KOPT-K1 (cell line): ENCODE measurements around the gene FGFBP1.

ENCODE experiments used
- H3K27ac ChIP-seq: fragments of 200-600 bp; sonication (generic); 2 replicates; pipeline ENCODE4 v1.5.1; 2016; ENCODE audit warnings: antibody characterized with exemption, mild to moderate bottlenecking, low read depth, low read length; ENCODE audit not compliant: poor library complexity, severe bottlenecking
- H3K36me3 ChIP-seq: fragments of 200-600 bp; sonication (generic); 2 replicates; pipeline ENCODE4 v1.5.1; 2017; ENCODE audit warnings: antibody characterized with exemption, mild to moderate bottlenecking, low read length, moderate library complexity; ENCODE audit not compliant: insufficient read depth
- H3K9me3 ChIP-seq: fragments of 200-600 bp; sonication (generic); 2 replicates; pipeline ENCODE4 v1.5.1; 2017; ENCODE audit warnings: antibody characterized with exemption, low read length, mild to moderate bottlenecking; ENCODE audit not compliant: insufficient read depth, poor library complexity, severe bottlenecking

The FGFBP1 gene

DNA sequence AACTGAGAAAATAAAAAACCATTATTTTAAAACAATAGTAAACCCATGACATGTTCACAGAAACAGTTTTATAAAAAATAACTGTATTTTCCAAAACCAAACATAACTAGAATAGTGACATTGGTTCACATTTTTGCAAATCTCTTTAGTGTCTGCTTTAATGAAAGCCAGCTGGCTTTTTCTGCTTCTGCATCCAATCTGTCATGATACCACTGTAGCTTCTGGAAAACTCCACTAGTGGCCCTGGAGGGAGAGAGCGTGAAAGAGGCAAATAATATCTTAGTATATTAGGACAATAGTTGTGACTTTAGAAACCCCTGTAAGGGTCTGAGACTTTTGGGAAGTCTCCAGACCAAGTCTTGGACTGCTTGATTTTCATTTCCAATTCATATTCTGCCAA is 31.1 kb downstream of the FGFBP1 start:
- H3K27ac ChIP-seq: no peak overlapping the region
- H3K9me3 ChIP-seq: no peaks in the 10 kb centered on the region
- H3K36me3 ChIP-seq: no peaks in the 10 kb centered on the region

- Histone ChIP-seq H3K36me3 (no peaks in the 10 kb centered on the region), H3K27ac (no peak overlapping the region), H3K9me3 (no peaks in the 10 kb centered on the region)
Measured at GRCh38 chr4:15906020-15906443, 32.5 kb downstream of the FGFBP1 start.

- H3K36me3 ChIP-seq: no peaks in the 10 kb centered on the region
- no peaks in the 10 kb centered on the region for H3K9me3 ChIP-seq
- no peak overlapping the region for H3K27ac ChIP-seq
Measured at GRCh38 chr4:15902746-15903145, 35.8 kb downstream of the FGFBP1 start.

DNA sequence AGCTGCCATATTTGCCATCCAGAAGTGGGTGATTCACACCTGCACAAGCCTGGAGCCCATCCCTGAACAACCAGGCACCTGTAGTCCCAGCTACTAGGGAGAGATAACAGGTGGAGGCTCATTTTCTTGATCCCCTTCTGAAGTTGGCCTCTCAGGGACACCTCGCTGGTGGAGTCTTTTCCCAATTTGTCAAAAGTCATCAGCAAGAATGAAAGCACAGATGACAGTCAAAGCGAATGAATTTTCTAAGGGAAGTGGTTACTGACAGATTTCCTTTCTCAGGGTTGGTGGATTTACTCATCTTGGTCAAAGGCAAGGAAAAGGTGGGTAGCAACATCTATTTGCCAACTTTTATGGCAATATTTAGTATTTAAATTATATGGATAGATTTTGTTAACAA is 36.5 kb downstream of the FGFBP1 start:
- no peaks in the 10 kb centered on the region for H3K9me3 ChIP-seq
- H3K36me3 ChIP-seq: no peaks in the 10 kb centered on the region
- no peak overlapping the region for H3K27ac ChIP-seq

GRCh38 chr4:15901007-15901406 is 37.5 kb downstream of the FGFBP1 start:
- no peaks in the 10 kb centered on the region for H3K9me3 ChIP-seq
- H3K27ac ChIP-seq: no peak overlapping the region
- no peaks in the 10 kb centered on the region for H3K36me3 ChIP-seq

DNA sequence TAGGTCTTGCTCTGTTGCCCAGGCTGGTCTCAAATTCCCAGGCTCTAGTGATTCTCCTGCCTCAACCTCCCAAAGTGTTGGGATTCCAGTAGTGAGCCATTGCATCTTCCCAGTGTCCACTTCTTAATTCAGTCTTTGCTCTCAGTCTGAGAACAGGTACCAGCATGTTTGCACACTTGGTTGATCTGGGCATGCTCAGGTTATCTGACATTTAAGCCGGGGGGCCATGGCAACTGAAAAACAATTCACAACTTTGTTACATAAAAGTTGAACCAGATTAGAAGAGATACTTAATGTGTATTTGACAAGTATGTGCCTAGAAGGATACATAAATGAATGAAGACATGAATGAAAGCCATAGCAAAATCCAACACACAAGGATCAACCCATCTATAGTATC is 39.0 kb downstream of the FGFBP1 start:
- no peaks in the 10 kb centered on the region for H3K36me3 ChIP-seq
- no peaks in the 10 kb centered on the region for H3K9me3 ChIP-seq
- no peak overlapping the region for H3K27ac ChIP-seq

GRCh38 chr4:15898902-15899301 is 39.6 kb downstream of the FGFBP1 start:
- no peaks in the 10 kb centered on the region for H3K36me3 ChIP-seq
- H3K9me3 ChIP-seq: no peaks in the 10 kb centered on the region
- H3K27ac ChIP-seq: no peak overlapping the region

DNA sequence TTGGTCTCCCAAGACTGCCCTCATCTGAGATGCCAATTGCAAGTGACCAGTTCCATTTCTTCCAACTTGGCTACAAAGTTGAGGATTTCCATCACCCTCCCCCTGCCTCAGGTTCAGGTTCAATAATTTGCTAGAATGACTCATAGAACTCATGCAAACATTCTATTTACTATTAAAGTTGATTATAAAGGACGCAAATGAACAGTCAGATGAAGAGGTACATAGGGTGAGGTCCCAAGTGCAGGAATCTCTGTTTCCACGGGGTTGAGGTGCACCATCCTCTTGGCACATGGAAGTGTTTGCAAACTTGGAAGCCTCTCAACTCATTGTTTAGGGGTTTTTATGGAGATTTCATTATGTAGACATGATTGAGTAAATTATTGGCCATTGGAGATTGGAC is 41.0 kb downstream of the FGFBP1 start:
- Histone ChIP-seq H3K9me3 (no peaks in the 10 kb centered on the region), H3K36me3 (no peaks in the 10 kb centered on the region), H3K27ac (no peak overlapping the region)

DNA sequence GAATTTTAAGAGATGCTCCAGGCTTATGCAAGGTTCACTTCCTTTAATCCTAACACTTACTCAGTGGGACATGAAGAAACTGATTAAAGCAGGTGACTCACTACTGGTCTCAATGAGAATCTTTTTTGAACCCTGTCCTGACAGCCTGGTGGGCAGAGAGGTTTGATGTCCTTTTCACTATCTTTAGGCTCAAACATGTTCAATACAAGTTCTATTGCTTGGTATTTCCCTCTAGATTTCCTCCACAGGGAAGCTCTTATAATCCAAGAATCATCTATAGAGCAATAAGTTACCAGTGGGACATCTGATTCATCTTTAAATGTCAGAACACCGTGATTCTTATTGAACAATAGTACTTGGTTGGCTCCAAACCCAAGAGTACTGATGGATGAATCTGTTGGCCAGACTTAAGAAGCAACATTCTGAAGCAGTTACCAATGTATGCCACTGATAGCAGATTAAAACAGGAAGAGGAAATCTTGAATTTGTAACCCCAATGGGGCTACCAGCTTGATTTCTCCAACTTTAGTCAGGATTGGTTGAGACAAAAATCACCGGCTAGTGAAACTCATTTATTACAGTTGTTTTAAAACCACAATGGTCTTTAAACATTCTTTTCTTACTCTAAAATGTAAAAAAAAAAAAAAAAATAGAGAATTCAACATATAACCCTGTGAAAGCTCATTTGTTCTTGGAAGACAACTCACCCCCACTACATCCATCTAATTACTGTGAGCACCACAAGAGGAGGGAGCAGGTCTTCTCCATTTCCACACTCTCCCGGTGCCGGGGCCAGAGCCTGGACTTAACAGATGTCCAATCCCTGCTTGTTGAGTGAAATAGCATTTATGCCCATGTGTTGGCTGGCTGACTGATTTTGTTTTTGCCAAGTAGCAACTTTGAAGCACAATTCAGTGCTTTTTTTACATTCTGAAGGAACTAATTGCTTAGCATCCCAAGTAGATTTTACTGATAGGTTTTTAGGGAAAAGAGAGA is 43.3 kb downstream of the FGFBP1 start:
- Histone ChIP-seq H3K27ac (no peak overlapping the region), H3K9me3 (no peaks in the 10 kb centered on the region), H3K36me3 (no peaks in the 10 kb centered on the region)

DNA sequence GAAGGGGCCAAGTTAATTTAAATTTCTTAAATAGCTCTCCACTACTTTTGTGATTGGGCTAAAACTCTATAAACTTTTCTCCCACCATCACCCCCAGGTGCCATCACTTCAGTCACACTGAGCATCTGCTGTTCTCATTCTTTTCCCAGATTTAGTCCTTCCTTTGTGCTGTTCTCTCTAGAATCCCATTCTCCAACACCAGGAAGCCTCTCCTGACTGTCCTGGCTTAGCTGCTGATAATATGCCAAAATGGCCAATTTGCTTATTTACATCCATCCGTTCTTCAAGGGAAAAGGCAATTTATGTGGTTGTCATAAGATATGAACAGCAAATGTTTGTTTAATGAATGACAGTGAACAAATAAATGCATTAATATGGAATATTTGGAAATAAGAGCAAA is 44.1 kb downstream of the FGFBP1 start:
- Histone ChIP-seq H3K27ac (no peak overlapping the region), H3K36me3 (no peaks in the 10 kb centered on the region)

DNA sequence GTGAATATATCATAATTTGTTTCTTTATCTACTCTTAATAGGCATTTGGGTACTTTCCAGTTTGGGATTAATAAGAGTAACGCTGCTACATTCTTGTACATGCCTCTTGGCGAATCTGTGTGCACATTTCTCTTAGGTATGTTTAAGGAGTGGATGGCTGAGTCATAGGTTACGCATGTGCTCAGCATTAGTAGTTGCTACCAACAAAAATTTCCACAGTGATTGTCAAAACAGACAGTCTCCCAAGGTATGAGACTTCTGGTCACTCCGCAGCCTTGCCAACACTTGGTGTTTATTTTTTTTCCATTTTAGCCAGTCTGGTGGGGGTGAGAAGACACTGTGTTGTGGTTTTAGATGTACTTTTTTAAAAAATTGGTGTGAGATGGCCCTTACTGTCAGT is 44.6 kb downstream of the FGFBP1 start:
- no peaks in the 10 kb centered on the region for H3K36me3 ChIP-seq
- H3K9me3 ChIP-seq: no peaks in the 10 kb centered on the region
- H3K27ac ChIP-seq: no peak overlapping the region

More for the DNA sequence above, 44.1 kb downstream of the FGFBP1 start:
- no peaks in the 10 kb centered on the region for H3K9me3 ChIP-seq

DNA sequence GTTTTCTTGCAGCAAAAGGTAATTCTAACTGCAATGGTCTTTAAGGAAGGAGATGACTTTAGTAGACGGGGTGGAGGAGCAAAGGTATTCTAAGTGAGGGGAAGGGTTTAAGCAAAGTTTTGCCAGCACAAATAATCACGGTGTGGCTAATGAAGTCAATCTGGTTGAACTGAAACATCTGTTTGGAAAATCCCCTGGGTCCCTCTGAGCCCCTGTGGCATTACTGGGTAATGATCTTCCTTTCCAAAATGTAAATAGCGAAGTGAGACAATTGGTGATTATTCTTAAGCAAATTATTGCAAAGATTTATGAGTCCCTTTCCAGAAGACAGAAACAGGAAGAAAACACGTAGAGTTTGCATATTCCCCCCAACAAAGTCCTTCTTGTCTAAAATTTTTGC is 47.2 kb downstream of the FGFBP1 start:
- H3K36me3 ChIP-seq: no peaks in the 10 kb centered on the region
- no peak overlapping the region for H3K27ac ChIP-seq
- no peaks in the 10 kb centered on the region for H3K9me3 ChIP-seq

DNA sequence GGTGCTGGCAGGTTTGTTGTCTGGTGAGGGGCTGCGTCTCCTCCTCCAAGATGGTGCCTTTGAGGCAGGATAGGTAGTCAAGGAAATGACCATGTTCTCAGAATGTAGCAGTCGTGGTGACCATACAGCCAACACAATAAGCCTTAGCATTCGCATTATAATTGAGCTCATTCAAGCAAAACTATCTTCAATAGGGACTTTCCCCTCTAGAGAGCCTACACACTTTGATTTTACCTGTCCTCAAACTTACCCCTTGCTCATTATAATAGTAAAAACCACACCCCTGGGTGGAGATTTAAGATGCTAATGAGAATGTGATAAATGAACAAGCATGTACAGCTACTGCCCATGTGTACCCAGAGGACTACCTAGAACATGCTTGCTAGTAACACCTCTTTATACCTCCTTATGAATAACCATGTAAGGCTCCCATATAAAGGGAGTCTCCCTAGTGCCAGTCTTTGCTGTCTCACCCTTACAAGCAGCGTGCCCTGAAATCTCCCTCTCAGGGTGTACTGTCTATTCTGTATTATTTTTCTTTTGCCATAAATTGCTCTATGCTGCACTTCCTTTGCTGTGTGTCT is 48.2 kb downstream of the FGFBP1 start:
- Histone ChIP-seq H3K9me3 (no peaks in the 10 kb centered on the region), H3K36me3 (no peaks in the 10 kb centered on the region), H3K27ac (no peak overlapping the region)

- Histone ChIP-seq H3K9me3 (no peaks in the 10 kb centered on the region), H3K36me3 (no peaks in the 10 kb centered on the region), H3K27ac (no peak overlapping the region)
Measured at GRCh38 chr4:15888515-15888914, 50.0 kb downstream of the FGFBP1 start.
